Measurements from ENCODE around the gene DHX35. TPM values are rescaled to one million over a fixed set of nuclear protein-coding genes. Genes with fewer than 3 reads are reported as not detected.

Gene DHX35
- total RNA-seq, 3 donors from 2014 or later (not counting 1 experiment from before 2014, with no cell fraction given): 8.8 to 11.4 (median 10.2) TPM

GRCh38 chr20:38985060-38985459 lies 22.9 kb downstream of the DHX35 start:
- no peaks in the 10 kb centered on the region for H3K27me3 ChIP-seq (ENCODE audit: control insufficient read depth, insufficient read depth, low read length)
- ATAC-seq: no peak
- no peak for TF ChIP-seq CTCF (IDR thresholded peaks at IDR 0.05)
- intact Hi-C loops (cut with micrococcal nuclease): no loop called here
- H3K27ac ChIP-seq (ENCODE audit: low read length): no peak overlapping the region
- H3K27ac Mint-ChIP-seq: peak overlapping the region in 1 of 2 donors; percentile 29
- 94% methylated on average over 2 of the region's 4 CpGs for WGBS (ENCODE audit: insufficient coverage)
- H3K9me3 ChIP-seq (ENCODE audit: control insufficient read depth, insufficient read depth, low read length): no peaks in the 10 kb centered on the region
- no peak for DNase-seq
- no peak overlapping the region for H3K4me3 Mint-ChIP-seq
- no peaks in the 10 kb centered on the region for H3K9me3 Mint-ChIP-seq
- H3K27me3 Mint-ChIP-seq (ENCODE audit: low read depth in 2 of 2): no peaks in the 10 kb centered on the region
- peaks cover 8% of the 10 kb centered on the region for H3K36me3 Mint-ChIP-seq
- no peak overlapping the region for H3K4me3 ChIP-seq (ENCODE audit: low read length)
- no peaks in the 10 kb centered on the region for H3K4me1 ChIP-seq (ENCODE audit: control insufficient read depth, insufficient read depth, low read length)
- peaks cover 8 to 13% of the 10 kb centered on the region in 2 donors for H3K4me1 Mint-ChIP-seq
- peaks cover 10% of the 10 kb centered on the region for H3K36me3 ChIP-seq (ENCODE audit: control insufficient read depth, insufficient read depth, low read length)

- Mint-ChIP-seq H3K9me3 (no peaks in the 10 kb centered on the region), H3K27me3 (ENCODE audit: low read depth in 2 of 2) (no peaks in the 10 kb centered on the region), H3K27ac (peak overlapping the region in 1 of 2 donors; percentile 29), H3K36me3 (peaks cover 8% of the 10 kb centered on the region), H3K4me3 (no peak overlapping the region), H3K4me1 (peaks cover 8 to 13% of the 10 kb centered on the region in 2 donors)
- 80% methylated on average over 1 of the region's 1 CpG for WGBS (ENCODE audit: insufficient coverage)
- Histone ChIP-seq H3K36me3 (ENCODE audit: control insufficient read depth, insufficient read depth, low read length) (peaks cover 11% of the 10 kb centered on the region), H3K27ac (ENCODE audit: low read length) (no peak overlapping the region), H3K4me3 (ENCODE audit: low read length) (no peak overlapping the region), H3K4me1 (ENCODE audit: control insufficient read depth, insufficient read depth, low read length) (no peaks in the 10 kb centered on the region), H3K9me3 (ENCODE audit: control insufficient read depth, insufficient read depth, low read length) (no peaks in the 10 kb centered on the region), H3K27me3 (ENCODE audit: control insufficient read depth, insufficient read depth, low read length) (no peaks in the 10 kb centered on the region)
- DNase-seq: no peak
- intact Hi-C loops (cut with micrococcal nuclease): no loop called here
- ATAC-seq: no peak
- no peak for TF ChIP-seq CTCF (IDR thresholded peaks at IDR 0.05)
Observed at GRCh38 chr20:38985603-38986170, 23.5 kb downstream of the DHX35 start.

DNA sequence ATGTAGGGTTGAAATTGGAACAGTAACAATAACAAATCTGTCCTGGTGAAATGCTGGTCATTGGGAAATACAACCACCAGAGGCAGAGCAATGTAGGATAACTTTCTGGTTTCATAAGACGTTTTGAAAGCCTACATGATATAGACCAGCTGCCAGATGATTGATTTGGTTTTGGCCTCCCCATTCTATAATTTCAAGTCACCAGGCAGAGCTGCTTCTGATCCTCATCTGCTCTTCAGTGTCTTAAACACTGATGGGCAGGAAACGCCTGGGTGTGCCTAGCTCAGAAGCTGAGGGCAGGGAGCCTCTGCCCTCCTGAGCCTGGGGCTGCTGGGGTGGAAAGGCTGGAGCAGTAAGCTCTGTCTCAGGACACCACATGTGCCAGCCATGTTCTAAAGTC lies 24.5 kb downstream of the DHX35 start:
- no peak for ATAC-seq
- H3K4me3 ChIP-seq (ENCODE audit: low read length): no peak overlapping the region
- H3K27me3 ChIP-seq (ENCODE audit: control insufficient read depth, insufficient read depth, low read length): no peaks in the 10 kb centered on the region
- Mint-ChIP-seq H3K27me3 (ENCODE audit: low read depth in 2 of 2) (no peaks in the 10 kb centered on the region), H3K27ac (no peak overlapping the region), H3K4me3 (no peak overlapping the region), H3K36me3 (peaks cover 8% of the 10 kb centered on the region), H3K9me3 (no peaks in the 10 kb centered on the region), H3K4me1 (peaks cover 8 to 13% of the 10 kb centered on the region in 2 donors)
- no peak for DNase-seq
- H3K27ac ChIP-seq (ENCODE audit: low read length): no peak overlapping the region
- no peaks in the 10 kb centered on the region for H3K9me3 ChIP-seq (ENCODE audit: control insufficient read depth, insufficient read depth, low read length)
- 91% methylated on average over 2 of the region's 2 CpGs for WGBS (ENCODE audit: insufficient coverage)
- peaks cover 11% of the 10 kb centered on the region for H3K36me3 ChIP-seq (ENCODE audit: control insufficient read depth, insufficient read depth, low read length)
- no peak for TF ChIP-seq CTCF (IDR thresholded peaks at IDR 0.05)
- H3K4me1 ChIP-seq (ENCODE audit: control insufficient read depth, insufficient read depth, low read length): no peaks in the 10 kb centered on the region
- intact Hi-C loops (cut with micrococcal nuclease): no loop called here

GRCh38 chr20:38987777-38988176 lies 25.6 kb downstream of the DHX35 start:
- Mint-ChIP-seq H3K4me3 (no peak overlapping the region), H3K36me3 (peaks cover 8% of the 10 kb centered on the region), H3K9me3 (no peaks in the 10 kb centered on the region), H3K27ac (no peak overlapping the region), H3K4me1 (peaks cover 0 to 5% of the 10 kb centered on the region in 2 donors), H3K27me3 (ENCODE audit: low read depth in 2 of 2) (no peaks in the 10 kb centered on the region)
- Histone ChIP-seq H3K9me3 (ENCODE audit: control insufficient read depth, insufficient read depth, low read length) (no peaks in the 10 kb centered on the region), H3K4me1 (ENCODE audit: control insufficient read depth, insufficient read depth, low read length) (no peaks in the 10 kb centered on the region), H3K36me3 (ENCODE audit: control insufficient read depth, insufficient read depth, low read length) (peaks cover 22% of the 10 kb centered on the region), H3K27ac (ENCODE audit: low read length) (no peak overlapping the region), H3K4me3 (ENCODE audit: low read length) (no peak overlapping the region), H3K27me3 (ENCODE audit: control insufficient read depth, insufficient read depth, low read length) (no peaks in the 10 kb centered on the region)
- no peak for TF ChIP-seq CTCF (IDR thresholded peaks at IDR 0.05)
- WGBS (ENCODE audit: insufficient coverage): 74% methylated on average over 4 of the region's 4 CpGs
- intact Hi-C loops (cut with micrococcal nuclease): no loop called here
- ATAC-seq (no peak), DNase-seq (no peak)

All from natural killer cell (primary cell).